ENCODE results near the gene UVRAG.

The UVRAG gene

DNA sequence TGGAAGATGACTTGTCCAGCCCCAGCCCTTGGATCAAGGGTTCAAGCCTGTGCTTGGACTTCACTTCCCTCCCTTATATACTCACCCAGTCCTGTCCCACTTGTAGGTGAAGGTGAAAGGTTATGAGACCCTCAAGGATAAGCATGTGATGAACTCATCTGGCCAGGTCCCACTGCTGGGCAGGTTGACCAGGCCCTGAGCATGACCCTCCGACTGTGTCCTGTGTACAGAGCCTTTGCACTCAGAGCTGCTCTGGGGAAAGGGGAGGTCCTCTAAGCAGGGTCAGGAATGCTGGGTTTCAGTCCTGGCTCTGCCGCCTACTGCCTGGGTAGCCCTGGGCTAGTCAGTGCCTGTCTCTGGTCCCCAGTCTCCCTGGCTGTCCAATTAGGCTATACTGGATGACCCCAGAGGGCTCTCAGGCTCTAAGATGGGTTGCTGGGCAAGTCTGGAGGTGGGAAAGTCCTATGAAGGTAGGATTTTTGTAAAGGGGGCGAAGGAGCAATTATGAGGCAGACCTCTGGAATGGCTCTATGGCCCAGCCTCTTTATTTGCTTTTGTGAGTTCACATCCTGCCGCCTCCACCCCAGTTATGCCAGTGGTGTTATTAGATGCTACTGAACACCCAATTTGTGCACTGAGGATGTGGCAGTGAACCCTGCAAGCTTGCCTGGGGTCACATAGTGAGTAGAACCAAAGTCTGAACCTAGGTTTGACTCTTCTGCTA is 32.3 kb upstream of the UVRAG start:
- no peak for DNase-seq (ENCODE audit: low read depth in 1 of 2, low spot score in 1 of 2)
- TF ChIP-seq POLR2AphosphoS5 (IDR thresholded peaks at IDR 0.05; ENCODE audit: low read depth) (no peak), SPI1 (IDR thresholded peaks at IDR 0.05; ENCODE audit: borderline replicate concordance, low read depth) (no peak), GABPA (IDR thresholded peaks at IDR 0.05; ENCODE audit: low read depth) (no peak)
- TF ChIP-seq, protein P1, sequence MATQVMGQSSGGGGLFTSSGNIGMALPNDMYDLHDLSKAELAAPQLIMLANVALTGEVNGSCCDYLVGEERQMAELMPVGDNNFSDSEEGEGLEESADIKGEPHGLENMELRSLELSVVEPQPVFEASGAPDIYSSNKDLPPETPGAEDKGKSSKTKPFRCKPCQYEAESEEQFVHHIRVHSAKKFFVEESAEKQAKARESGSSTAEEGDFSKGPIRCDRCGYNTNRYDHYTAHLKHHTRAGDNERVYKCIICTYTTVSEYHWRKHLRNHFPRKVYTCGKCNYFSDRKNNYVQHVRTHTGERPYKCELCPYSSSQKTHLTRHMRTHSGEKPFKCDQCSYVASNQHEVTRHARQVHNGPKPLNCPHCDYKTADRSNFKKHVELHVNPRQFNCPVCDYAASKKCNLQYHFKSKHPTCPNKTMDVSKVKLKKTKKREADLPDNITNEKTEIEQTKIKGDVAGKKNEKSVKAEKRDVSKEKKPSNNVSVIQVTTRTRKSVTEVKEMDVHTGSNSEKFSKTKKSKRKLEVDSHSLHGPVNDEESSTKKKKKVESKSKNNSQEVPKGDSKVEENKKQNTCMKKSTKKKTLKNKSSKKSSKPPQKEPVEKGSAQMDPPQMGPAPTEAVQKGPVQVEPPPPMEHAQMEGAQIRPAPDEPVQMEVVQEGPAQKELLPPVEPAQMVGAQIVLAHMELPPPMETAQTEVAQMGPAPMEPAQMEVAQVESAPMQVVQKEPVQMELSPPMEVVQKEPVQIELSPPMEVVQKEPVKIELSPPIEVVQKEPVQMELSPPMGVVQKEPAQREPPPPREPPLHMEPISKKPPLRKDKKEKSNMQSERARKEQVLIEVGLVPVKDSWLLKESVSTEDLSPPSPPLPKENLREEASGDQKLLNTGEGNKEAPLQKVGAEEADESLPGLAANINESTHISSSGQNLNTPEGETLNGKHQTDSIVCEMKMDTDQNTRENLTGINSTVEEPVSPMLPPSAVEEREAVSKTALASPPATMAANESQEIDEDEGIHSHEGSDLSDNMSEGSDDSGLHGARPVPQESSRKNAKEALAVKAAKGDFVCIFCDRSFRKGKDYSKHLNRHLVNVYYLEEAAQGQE (IDR thresholded peaks at IDR 0.05; ENCODE audit: insufficient replicate concordance, low read depth) = no peak
- TF ChIP-seq, protein P2, sequence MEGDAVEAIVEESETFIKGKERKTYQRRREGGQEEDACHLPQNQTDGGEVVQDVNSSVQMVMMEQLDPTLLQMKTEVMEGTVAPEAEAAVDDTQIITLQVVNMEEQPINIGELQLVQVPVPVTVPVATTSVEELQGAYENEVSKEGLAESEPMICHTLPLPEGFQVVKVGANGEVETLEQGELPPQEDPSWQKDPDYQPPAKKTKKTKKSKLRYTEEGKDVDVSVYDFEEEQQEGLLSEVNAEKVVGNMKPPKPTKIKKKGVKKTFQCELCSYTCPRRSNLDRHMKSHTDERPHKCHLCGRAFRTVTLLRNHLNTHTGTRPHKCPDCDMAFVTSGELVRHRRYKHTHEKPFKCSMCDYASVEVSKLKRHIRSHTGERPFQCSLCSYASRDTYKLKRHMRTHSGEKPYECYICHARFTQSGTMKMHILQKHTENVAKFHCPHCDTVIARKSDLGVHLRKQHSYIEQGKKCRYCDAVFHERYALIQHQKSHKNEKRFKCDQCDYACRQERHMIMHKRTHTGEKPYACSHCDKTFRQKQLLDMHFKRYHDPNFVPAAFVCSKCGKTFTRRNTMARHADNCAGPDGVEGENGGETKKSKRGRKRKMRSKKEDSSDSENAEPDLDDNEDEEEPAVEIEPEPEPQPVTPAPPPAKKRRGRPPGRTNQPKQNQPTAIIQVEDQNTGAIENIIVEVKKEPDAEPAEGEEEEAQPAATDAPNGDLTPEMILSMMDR (IDR thresholded peaks at IDR 0.05; ENCODE audit: insufficient read depth, low read length) = no peak
- no peak overlapping the region for H3K27ac ChIP-seq (replicated peaks)

DNA sequence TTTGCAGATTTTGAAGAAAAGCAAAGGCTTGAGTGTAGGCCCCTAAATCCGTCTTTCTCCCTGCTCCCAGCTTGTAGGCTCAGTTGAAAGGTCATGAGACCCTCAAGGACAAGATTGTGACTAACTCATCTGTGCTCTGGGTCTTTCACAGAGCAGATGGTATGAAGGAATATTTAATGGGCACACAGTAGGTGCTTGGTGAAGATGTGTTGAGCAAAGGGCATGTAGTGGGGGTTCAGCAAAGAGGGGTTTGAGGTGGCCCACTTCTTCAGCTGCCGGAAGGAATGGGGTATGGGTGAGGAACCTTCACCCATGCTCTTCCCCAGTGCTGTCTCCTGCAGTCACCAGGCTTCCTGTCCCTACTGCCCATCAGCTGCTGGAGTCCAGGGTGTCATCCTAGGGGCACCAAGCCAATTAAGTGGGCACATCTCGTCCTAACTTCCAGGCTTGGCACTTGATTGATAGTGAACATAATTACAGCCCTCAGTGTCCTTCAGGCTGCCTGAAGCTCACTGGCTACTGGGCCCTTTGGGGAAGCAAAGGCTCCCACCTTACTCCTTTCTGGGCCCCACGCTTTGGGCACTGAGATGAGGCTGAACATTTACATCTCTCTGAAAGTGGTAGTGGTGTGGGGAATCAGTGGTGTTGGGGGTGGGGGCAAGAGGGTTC is 31.5 kb upstream of the UVRAG start:
- Histone ChIP-seq H3K4me3 (replicated peaks; ENCODE audit: insufficient read depth, low read length) (no peak overlapping the region), H3K27ac (replicated peaks) (no peak overlapping the region), H3K27me3 (ENCODE audit: insufficient read depth, poor library complexity, severe bottlenecking) (no peaks in the 10 kb centered on the region)
- no peak for DNase-seq (ENCODE audit: low read depth in 1 of 2, low spot score in 1 of 2)
- TF ChIP-seq, protein P1 (IDR thresholded peaks at IDR 0.05; ENCODE audit: insufficient replicate concordance, low read depth) = no peak
- TF ChIP-seq, protein P2 (IDR thresholded peaks at IDR 0.05; ENCODE audit: insufficient read depth, low read length) = no peak
- TF ChIP-seq POLR2AphosphoS5 (IDR thresholded peaks at IDR 0.05; ENCODE audit: low read depth) (no peak), SPI1 (IDR thresholded peaks at IDR 0.05; ENCODE audit: borderline replicate concordance, low read depth) (no peak), GABPA (IDR thresholded peaks at IDR 0.05; ENCODE audit: low read depth) (no peak)

More for the DNA sequence above, 32.3 kb upstream of the UVRAG start:
- no peak overlapping the region for H3K4me3 ChIP-seq (replicated peaks; ENCODE audit: insufficient read depth, low read length)
- no peaks in the 10 kb centered on the region for H3K27me3 ChIP-seq (ENCODE audit: insufficient read depth, poor library complexity, severe bottlenecking)

DNA sequence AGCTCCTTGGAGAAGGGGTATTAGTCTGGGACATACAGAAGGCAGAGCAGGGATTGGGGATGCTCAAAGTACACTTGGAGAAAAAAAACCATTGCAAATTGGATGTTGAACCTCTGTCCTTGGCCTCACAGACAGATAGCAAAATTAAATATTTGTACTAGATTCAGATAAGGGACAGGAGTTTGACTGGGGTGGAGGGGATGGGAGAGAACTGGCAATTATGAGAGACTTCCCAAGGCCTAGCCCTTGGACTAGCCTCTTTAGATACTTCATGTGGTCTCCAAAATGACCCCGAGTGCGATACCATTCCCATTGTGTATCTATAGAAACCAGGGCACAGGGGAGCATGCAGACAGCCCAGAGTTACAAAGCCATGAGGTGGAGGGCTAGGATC is 30.9 kb upstream of the UVRAG start:
- DNase-seq (ENCODE audit: low read depth in 1 of 2, low spot score in 1 of 2) = no peak
- Histone ChIP-seq H3K27ac (replicated peaks) (no peak overlapping the region), H3K4me3 (replicated peaks; ENCODE audit: insufficient read depth, low read length) (no peak overlapping the region), H3K27me3 (ENCODE audit: insufficient read depth, poor library complexity, severe bottlenecking) (no peaks in the 10 kb centered on the region)
- TF ChIP-seq, protein P1 (IDR thresholded peaks at IDR 0.05; ENCODE audit: insufficient replicate concordance, low read depth) = no peak
- TF ChIP-seq, protein P2 (IDR thresholded peaks at IDR 0.05; ENCODE audit: insufficient read depth, low read length) = no peak
- TF ChIP-seq POLR2AphosphoS5 (IDR thresholded peaks at IDR 0.05; ENCODE audit: low read depth) (no peak), SPI1 (IDR thresholded peaks at IDR 0.05; ENCODE audit: borderline replicate concordance, low read depth) (no peak), GABPA (IDR thresholded peaks at IDR 0.05; ENCODE audit: low read depth) (no peak)

Measured in HL-60 (cell line).